Panc1 (cell line): ENCODE data around the gene MAGI1. TPM values are rescaled to one million over a fixed set of nuclear protein-coding genes. Genes with fewer than 3 reads are reported as not detected.

Experiments used
- ATAC-seq: fragments of 200-7000 bp; cut with Tn5 transposase; 2 replicates; pipeline ENCODE4 v1.9.1; 2020; ENCODE audit warnings: mild to moderate bottlenecking, moderate library complexity
- BruUV-seq: library from RNA; stranded (reverse); fragments of 400-500 nt; replicated peaks from 2 replicates; lab custom pipeline; 2021; lab: Mats Ljungman, UMichigan
- CTCF ChIA-PET: fragments of 300-600 bp; sonication (Branson Sonifier 250); formaldehyde crosslinking; loops from one replicate; lab custom pipeline; 2022; ENCODE audit warnings: antibody characterized with exemption; lab: Charles Lee
- POLR2A ChIA-PET: fragments of 300-600 bp; sonication (Branson Sonifier 250); formaldehyde crosslinking; loops from one replicate; lab custom pipeline; 2022; ENCODE audit warnings: antibody characterized with exemption; lab: Charles Lee
- DNase-seq: peaks from one replicate; pipeline ENCODE4 v3.0.0-alpha.2; 2010; ENCODE audit warnings: low read depth, low spot score
- H3K27ac ChIP-seq: 2 replicates; pipeline ENCODE4 v1.5.1; 2011; ENCODE audit warnings: mild to moderate bottlenecking, low read length, inconsistent platforms
- H3K27me3 ChIP-seq: fragments of 200-500 bp; sonication (Bioruptor generic); 2 replicates; pipeline ENCODE4 v1.6.0; 2014; ENCODE audit warnings: low read length, inconsistent platforms; ENCODE audit not compliant: control insufficient read depth, insufficient read depth
- H3K36me3 ChIP-seq: fragments of 200-500 bp; sonication (Bioruptor generic); 2 replicates; pipeline ENCODE4 v1.5.1; 2014; ENCODE audit warnings: inconsistent platforms, mild to moderate bottlenecking, low read length, moderate library complexity; ENCODE audit not compliant: control insufficient read depth, insufficient read depth
- H3K4me1 ChIP-seq: 2 replicates; pipeline ENCODE4 v1.5.1; 2011; ENCODE audit warnings: inconsistent platforms, mild to moderate bottlenecking, low read length, moderate library complexity; ENCODE audit not compliant: control insufficient read depth, insufficient read depth
- H3K4me3 ChIP-seq, 2 experiments: 2 replicates each; pipeline ENCODE4 v1.5.1; 2011 to 2012; ENCODE audit warnings: low read depth in 2 of 2, low read length in 2 of 2, mild to moderate bottlenecking in 2 of 2, inconsistent platforms in 1 of 2, moderate library complexity in 1 of 2
- H3K9me3 ChIP-seq: fragments of 200-500 bp; sonication (Bioruptor generic); 2 replicates; pipeline ENCODE4 v1.5.1; 2014; ENCODE audit warnings: low read depth, mild to moderate bottlenecking, inconsistent platforms, low read length, moderate library complexity; ENCODE audit not compliant: control insufficient read depth, insufficient read depth
- CTCF ChIP-seq: fragments of 450-650 bp; IDR thresholded peaks from 2 replicates; pipeline ENCODE4 v1.5.1; 2017; ENCODE audit warnings: mild to moderate bottlenecking
- POLR2AphosphoS5 ChIP-seq: IDR thresholded peaks from 2 replicates; pipeline ENCODE4 v1.6.1; 2012; ENCODE audit warnings: mild to moderate bottlenecking, low read depth, low read length, moderate library complexity
- REST ChIP-seq, 2 experiments: IDR thresholded peaks; 2 replicates each; pipeline ENCODE4 v1.6.1; 2011 to 2012; ENCODE audit warnings: low read depth in 2 of 2, control low read depth in 1 of 2, low read length in 1 of 2, mild to moderate bottlenecking in 1 of 2, moderate library complexity in 1 of 2; ENCODE audit not compliant: insufficient read depth in 1 of 2
- SIN3A ChIP-seq: IDR thresholded peaks from 2 replicates; pipeline ENCODE4 v1.6.1; 2012; ENCODE audit warnings: low read depth, mild to moderate bottlenecking, low read length, moderate library complexity, borderline replicate concordance; ENCODE audit not compliant: insufficient read depth
- TCF7L2 ChIP-seq: IDR thresholded peaks from 2 replicates; pipeline ENCODE4 v1.6.1; 2011; ENCODE audit warnings: mild to moderate bottlenecking, low read depth, low read length, inconsistent platforms
- in situ Hi-C: cut with HindIII; loops from 2 replicates; pipeline ENCODE4 v1.10.0; 2016; ENCODE audit warnings: low sequenced_read_pairs, low pct_unique_long_range_greater_than_20kb
- intact Hi-C: fragments of 100-400 bp; cut with micrococcal nuclease; formaldehyde crosslinking; loops from one replicate; pipeline ENCODE4 v1.10.0; 2022; ENCODE audit not compliant: unreplicated experiment
- total RNA-seq: library from RNA; stranded (reverse); gene quantifications from one replicate; pipeline ENCODE4 v1.2.1, GENCODE V29; 2021; ENCODE audit not compliant: unreplicated experiment

Gene MAGI1
- total RNA-seq, 1 experiment from 2014 or later, result 9.5 TPM

GRCh38 chr3:65984975-65985374 lies 53.7 kb downstream of the MAGI1 start:
- no TSS peak for BruUV-seq
- H3K36me3 ChIP-seq, result no peaks in the 10 kb centered on the region
- no peaks in the 10 kb centered on the region for H3K9me3 ChIP-seq
- ATAC-seq (no peak), DNase-seq (no peak)
- no peaks in the 10 kb centered on the region for H3K4me1 ChIP-seq
- TF ChIP-seq REST (IDR thresholded peaks at IDR 0.05; ENCODE audit: insufficient read depth in 1 of 2, low read depth in 2 of 2, low read length in 1 of 2), result no peak
- TF ChIP-seq SIN3A, result no peak
- no peak for TF ChIP-seq CTCF
- TF ChIP-seq TCF7L2, result no peak
- no peak for TF ChIP-seq POLR2AphosphoS5
- ChIA-PET CTCF (no interaction called here), POLR2A (no interaction called here)
- in situ Hi-C loops, result no loop called here
- no peak overlapping the region for H3K27ac ChIP-seq
- no peak overlapping the region for H3K4me3 ChIP-seq
- intact Hi-C loops, result no loop called here
- H3K27me3 ChIP-seq, result no peaks in the 10 kb centered on the region

- no peak for ATAC-seq
- no peaks in the 10 kb centered on the region for H3K36me3 ChIP-seq
- in situ Hi-C loops, result no loop called here
- no peaks in the 10 kb centered on the region for H3K4me1 ChIP-seq
- POLR2A ChIA-PET, result no interaction called here
- no peak overlapping the region for H3K27ac ChIP-seq
- no TSS peak for BruUV-seq
- TF ChIP-seq REST (IDR thresholded peaks at IDR 0.05; ENCODE audit: insufficient read depth in 1 of 2, low read depth in 2 of 2, low read length in 1 of 2) (no peak), POLR2AphosphoS5 (no peak), SIN3A (no peak), CTCF (no peak), TCF7L2 (no peak)
- intact Hi-C loops, result no loop called here
- no peaks in the 10 kb centered on the region for H3K27me3 ChIP-seq
- H3K4me3 ChIP-seq, result no peak overlapping the region
- CTCF ChIA-PET, result no interaction called here
- no peak for DNase-seq
- H3K9me3 ChIP-seq, result no peaks in the 10 kb centered on the region
Observed at GRCh38 chr3:65983100-65983499, 55.6 kb downstream of the MAGI1 start.
